Lung (tissue), 12 donors: ENCODE data around the gene ELMOD3. TPM values are rescaled to one million over a fixed set of nuclear protein-coding genes. Genes with fewer than 3 reads are reported as not detected.

Source experiments
- ATAC-seq: fragments of 200-7000 bp; cut with Tn5 transposase; one replicate; pipeline ENCODE4 v1.9.1; 2020; ENCODE audit warnings: moderate number of reproducible peaks; ENCODE audit not compliant: insufficient read depth, low FRiP score
- DNase-seq, 3 donors: peaks; one replicate each; pipeline ENCODE4 v3.0.0-alpha.2; 2013 to 2017
- H3K27ac ChIP-seq, 2 donors: one replicate each; pipeline ENCODE4 v1.5.1; 2013; ENCODE audit warnings: mild to moderate bottlenecking in 2 of 2, moderate library complexity in 2 of 2, control low read depth in 1 of 2, inconsistent platforms in 1 of 2, low read depth in 1 of 2, low read length in 1 of 2
- H3K27me3 ChIP-seq, 3 donors: one replicate each; pipeline ENCODE4 v1.5.1; 2013; ENCODE audit warnings: low read length in 2 of 3; ENCODE audit not compliant: control insufficient read depth in 3 of 3, insufficient read depth in 3 of 3
- H3K36me3 ChIP-seq, 4 donors: one replicate each; pipeline ENCODE4 v1.5.1; 2013; ENCODE audit warnings: low read length in 4 of 4, mild to moderate bottlenecking in 1 of 4, moderate library complexity in 1 of 4; ENCODE audit not compliant: control insufficient read depth in 4 of 4, insufficient read depth in 4 of 4
- H3K4me1 ChIP-seq, 5 donors: one replicate each; pipeline ENCODE4 v1.5.1; 2013; ENCODE audit warnings: low read length in 5 of 5, mild to moderate bottlenecking in 2 of 5, moderate library complexity in 1 of 5; ENCODE audit not compliant: control insufficient read depth in 5 of 5, insufficient read depth in 5 of 5
- H3K4me3 ChIP-seq: one replicate; pipeline ENCODE4 v1.5.1; 2013; ENCODE audit warnings: mild to moderate bottlenecking, control low read depth, moderate library complexity
- H3K9ac ChIP-seq, 2 donors: one replicate each; pipeline ENCODE4 v1.5.1; 2013; ENCODE audit warnings: low read length in 2 of 2, control low read depth in 1 of 2; ENCODE audit not compliant: insufficient read depth in 1 of 2
- H3K9me3 ChIP-seq, 4 donors: one replicate each; pipeline ENCODE4 v1.5.1; 2013; ENCODE audit warnings: low read length in 3 of 4, mild to moderate bottlenecking in 1 of 4, moderate library complexity in 1 of 4; ENCODE audit not compliant: control insufficient read depth in 4 of 4, insufficient read depth in 3 of 4
- CTCF ChIP-seq: IDR thresholded peaks from 2 replicates; pipeline ENCODE4 v1.5.1; 2012; ENCODE audit warnings: mild to moderate bottlenecking; ENCODE audit errors: control extremely low read depth, extremely low read depth
- WGBS, 2 donors: extraction: QIAGEN DNeasy Blood & Tissue Kit; methylation state at CpG; one replicate each; pipeline ENCODE4 v1.1.7; 2013; 5-methylcytosine and 5-hydroxymethylcytosine counted together
- polyA plus RNA-seq, 2 donors: library from polyadenylated mRNA; stranded (reverse); fragments of 200-250 nt; gene quantifications; one replicate each; pipeline ENCODE4 v1.2.1, GENCODE V29; 2013
- total RNA-seq, 2 donors: library from RNA; depleted of rRNA in 1 of 2; stranded (reverse); fragments of >200 nt in 1 of 2; gene quantifications; one replicate each; pipeline ENCODE4 v1.2.1, GENCODE V29; 2014 to 2021
- donor health status: control.
- donor health status: control.
- donor health status: Bipolar disorder and iron deficiency.
- donor health status: healthy.
- donor health status: DM: yes; HTN: yes; CAD: no.

ELMOD3 gene
- total and polyA plus RNA-seq, 4 donors, result 11.9 to 26.5 (median 14.7) TPM

GRCh38 chr2:85436836-85437487, 82.4 kb downstream of the ELMOD3 start:
- no peaks in the 10 kb centered on the region for H3K27me3 ChIP-seq
- H3K9ac ChIP-seq, result no peak overlapping the region
- no peak for TF ChIP-seq CTCF
- H3K4me3 ChIP-seq, result no peak overlapping the region
- H3K27ac ChIP-seq, result peak overlapping the region; percentile 95 to 97
- H3K4me1 ChIP-seq, result peaks cover 0 to 32% (median 19%) of the 10 kb centered on the region in 5 donors
- no peaks in the 10 kb centered on the region for H3K9me3 ChIP-seq
- ATAC-seq (no peak), DNase-seq (no peak)
- H3K36me3 ChIP-seq, result no peaks in the 10 kb centered on the region
- WGBS, 2 donors, result 55 to 66% methylated on average over 10 of the region's 10 CpGs

- no peaks in the 10 kb centered on the region for H3K36me3 ChIP-seq
- peak overlapping the region in 1 of 2 donors; percentile 53 for H3K9ac ChIP-seq
- H3K27me3 ChIP-seq, result no peaks in the 10 kb centered on the region
- DNase-seq (peak; percentile 85 to 93 (median 87)), ATAC-seq (peak; percentile 88)
- TF ChIP-seq CTCF, result no peak
- H3K4me1 ChIP-seq, result peaks cover 0 to 32% (median 19%) of the 10 kb centered on the region in 5 donors
- H3K9me3 ChIP-seq, result no peaks in the 10 kb centered on the region
- WGBS, 2 donors, result 2 to 3% methylated on average over 38 to 64 of the region's 64 CpGs
- no peak overlapping the region for H3K4me3 ChIP-seq
- H3K27ac ChIP-seq, result peak overlapping the region; percentile 95 to 97
Measured at GRCh38 chr2:85437488-85438200, 83.1 kb downstream of the ELMOD3 start.

GRCh38 chr2:85438201-85439024, 83.8 kb downstream of the ELMOD3 start:
- Histone ChIP-seq H3K9ac (peak overlapping the region in 1 of 2 donors; percentile 53), H3K36me3 (no peaks in the 10 kb centered on the region), H3K27me3 (no peaks in the 10 kb centered on the region), H3K4me1 (peaks cover 0 to 25% (median 15%) of the 10 kb centered on the region in 5 donors), H3K27ac (peak overlapping the region; percentile 95 to 97), H3K4me3 (no peak overlapping the region), H3K9me3 (no peaks in the 10 kb centered on the region)
- ATAC-seq, result peak; percentile 1
- 34 to 44% methylated on average over 19 of the region's 19 CpGs for WGBS, 2 donors
- DNase-seq, result peak in 2 of 3 donors; percentile 22 to 34
- TF ChIP-seq CTCF, result no peak
